Mesendoderm (in vitro differentiated cells): ENCODE data around the gene CLN6.

Experiments used
- DNase-seq: peaks from one replicate; pipeline ENCODE4 v3.0.0; 2013
- H2AK5ac ChIP-seq: 2 replicates; pipeline ENCODE4 v1.6.1; 2013; ENCODE audit warnings: low read length, inconsistent platforms
- H2BK120ac ChIP-seq: 2 replicates; pipeline ENCODE4 v1.6.1; 2013; ENCODE audit warnings: low read depth, mild to moderate bottlenecking, low read length, moderate library complexity, mixed read lengths
- H2BK15ac ChIP-seq: replicated peaks from 2 replicates; pipeline ENCODE4 v1.6.1; 2013; ENCODE audit warnings: low read depth, mild to moderate bottlenecking, moderate library complexity
- H2BK5ac ChIP-seq: 2 replicates; pipeline ENCODE4 v1.6.1; 2013; ENCODE audit warnings: low read length, inconsistent platforms
- H3K18ac ChIP-seq: 2 replicates; pipeline ENCODE4 v1.6.1; 2013; ENCODE audit warnings: mild to moderate bottlenecking, low read length, mixed read lengths
- H3K23ac ChIP-seq: one replicate; pipeline ENCODE4 v1.6.1; 2013; ENCODE audit warnings: low read length
- H3K27ac ChIP-seq: 2 replicates; pipeline ENCODE4 v1.5.1; 2013; ENCODE audit warnings: low read depth, mild to moderate bottlenecking, inconsistent platforms, low read length, moderate library complexity
- H3K27me3 ChIP-seq: 2 replicates; pipeline ENCODE4 v1.6.1; 2013; ENCODE audit warnings: low read length, control low read depth, mild to moderate bottlenecking, inconsistent platforms; ENCODE audit not compliant: insufficient read depth, poor library complexity
- H3K36me3 ChIP-seq: 2 replicates; pipeline ENCODE4 v1.6.1; 2013; ENCODE audit warnings: low read length, inconsistent platforms; ENCODE audit not compliant: control insufficient read depth, insufficient read depth
- H3K4ac ChIP-seq: one replicate; pipeline ENCODE4 v1.6.1; 2013; ENCODE audit warnings: low read depth, mild to moderate bottlenecking, low read length, moderate library complexity
- H3K4me1 ChIP-seq: 2 replicates; pipeline ENCODE4 v1.6.1; 2013; ENCODE audit warnings: low read depth, low read length, inconsistent platforms; ENCODE audit not compliant: control insufficient read depth
- H3K4me2 ChIP-seq: 2 replicates; pipeline ENCODE4 v1.6.1; 2013; ENCODE audit warnings: low read length
- H3K4me3 ChIP-seq: 2 replicates; pipeline ENCODE4 v1.5.1; 2013; ENCODE audit warnings: mild to moderate bottlenecking, low read length
- H3K56ac ChIP-seq: one replicate; pipeline ENCODE4 v1.6.1; 2013; ENCODE audit warnings: low read length
- H3K79me1 ChIP-seq: 2 replicates; pipeline ENCODE4 v1.6.1; 2013; ENCODE audit warnings: low read length, inconsistent platforms
- H3K79me2 ChIP-seq: 2 replicates; pipeline ENCODE4 v1.6.1; 2013; ENCODE audit warnings: mild to moderate bottlenecking, low read length; ENCODE audit not compliant: control insufficient read depth, insufficient read depth
- H3K9ac ChIP-seq: 2 replicates; pipeline ENCODE4 v1.6.1; 2013; ENCODE audit warnings: low read length, inconsistent platforms
- H4K5ac ChIP-seq: one replicate; pipeline ENCODE4 v1.6.1; 2013; ENCODE audit warnings: low read length
- H4K8ac ChIP-seq: one replicate; pipeline ENCODE4 v1.6.1; 2013; ENCODE audit warnings: low read depth, mild to moderate bottlenecking, control low read depth, low read length, moderate library complexity
- WGBS: extraction: QIAGEN DNeasy Blood & Tissue Kit; methylation state at CpG from one replicate; pipeline ENCODE4 v1.1.7; 2013; ENCODE audit warnings: low lambda C conversion rate, missing lambda C conversion rate; ENCODE audit not compliant: insufficient coverage; ENCODE audit errors: extremely low coverage; 5-methylcytosine and 5-hydroxymethylcytosine counted together

The CLN6 gene

GRCh38 chr15:68220967-68221366 is 8.6 kb downstream of the CLN6 start:
- no CpG with 5 or more reads among the region's 6 CpGs for WGBS
- H3K27me3 ChIP-seq: no peaks in the 10 kb centered on the region
- peaks cover 29% of the 10 kb centered on the region for H3K79me1 ChIP-seq
- H3K4me2 ChIP-seq: no peak overlapping the region
- no peak overlapping the region for H4K5ac ChIP-seq
- DNase-seq: no peak
- no peak overlapping the region for H2AK5ac ChIP-seq
- no peak overlapping the region for H2BK120ac ChIP-seq
- H3K9ac ChIP-seq: no peak overlapping the region
- no peak overlapping the region for H3K23ac ChIP-seq
- no peak overlapping the region for H3K27ac ChIP-seq
- H3K4me3 ChIP-seq: no peak overlapping the region
- H3K4me1 ChIP-seq: no peaks in the 10 kb centered on the region
- H3K4ac ChIP-seq: no peak overlapping the region
- no peaks in the 10 kb centered on the region for H3K36me3 ChIP-seq
- H2BK5ac ChIP-seq: no peak overlapping the region
- H4K8ac ChIP-seq: no peak overlapping the region
- H2BK15ac ChIP-seq: no peak overlapping the region
- peaks cover 35% of the 10 kb centered on the region for H3K79me2 ChIP-seq
- H3K18ac ChIP-seq: no peak overlapping the region
- H3K56ac ChIP-seq: no peak overlapping the region

- Histone ChIP-seq H4K5ac (no peak overlapping the region), H3K36me3 (no peaks in the 10 kb centered on the region), H3K79me1 (peaks cover 30% of the 10 kb centered on the region), H4K8ac (no peak overlapping the region), H2BK15ac (no peak overlapping the region), H3K4me1 (no peaks in the 10 kb centered on the region), H3K27ac (no peak overlapping the region), H2AK5ac (no peak overlapping the region), H3K9ac (no peak overlapping the region), H3K4ac (no peak overlapping the region), H2BK5ac (no peak overlapping the region), H3K27me3 (no peaks in the 10 kb centered on the region), H3K56ac (no peak overlapping the region), H3K23ac (no peak overlapping the region), H2BK120ac (no peak overlapping the region), H3K4me3 (no peak overlapping the region), H3K79me2 (peaks cover 35% of the 10 kb centered on the region), H3K4me2 (no peak overlapping the region), H3K18ac (no peak overlapping the region)
- DNase-seq: no peak
- WGBS: no CpG with 5 or more reads among the region's 2 CpGs
Measured at GRCh38 chr15:68220489-68220888, 9.0 kb downstream of the CLN6 start.

- H2BK15ac ChIP-seq: no peak overlapping the region
- no CpG with 5 or more reads among the region's 9 CpGs for WGBS
- no peak for DNase-seq
- no peak overlapping the region for H3K9ac ChIP-seq
- no peak overlapping the region for H2AK5ac ChIP-seq
- H2BK5ac ChIP-seq: no peak overlapping the region
- H3K27me3 ChIP-seq: no peaks in the 10 kb centered on the region
- H3K18ac ChIP-seq: no peak overlapping the region
- no peaks in the 10 kb centered on the region for H3K36me3 ChIP-seq
- H4K5ac ChIP-seq: no peak overlapping the region
- H3K23ac ChIP-seq: no peak overlapping the region
- no peak overlapping the region for H3K4me3 ChIP-seq
- no peak overlapping the region for H3K56ac ChIP-seq
- no peak overlapping the region for H3K4ac ChIP-seq
- H3K79me2 ChIP-seq: peaks cover 25% of the 10 kb centered on the region
- no peak overlapping the region for H4K8ac ChIP-seq
- H3K4me1 ChIP-seq: no peaks in the 10 kb centered on the region
- no peak overlapping the region for H2BK120ac ChIP-seq
- no peak overlapping the region for H3K27ac ChIP-seq
- no peak overlapping the region for H3K4me2 ChIP-seq
- H3K79me1 ChIP-seq: peaks cover 28% of the 10 kb centered on the region
Measured at GRCh38 chr15:68218847-68219798, 10.4 kb downstream of the CLN6 start.

GRCh38 chr15:68218331-68218730 is 11.2 kb downstream of the CLN6 start:
- H3K36me3 ChIP-seq: no peaks in the 10 kb centered on the region
- no peak overlapping the region for H2BK5ac ChIP-seq
- DNase-seq: no peak
- no peak overlapping the region for H3K23ac ChIP-seq
- H4K8ac ChIP-seq: no peak overlapping the region
- peaks cover 28% of the 10 kb centered on the region for H3K79me1 ChIP-seq
- no peak overlapping the region for H3K4me3 ChIP-seq
- H2BK15ac ChIP-seq: no peak overlapping the region
- no peak overlapping the region for H3K4ac ChIP-seq
- H3K56ac ChIP-seq: no peak overlapping the region
- H3K27me3 ChIP-seq: no peaks in the 10 kb centered on the region
- H3K9ac ChIP-seq: no peak overlapping the region
- H3K79me2 ChIP-seq: peaks cover 20% of the 10 kb centered on the region
- no peak overlapping the region for H3K27ac ChIP-seq
- H2BK120ac ChIP-seq: no peak overlapping the region
- H3K4me1 ChIP-seq: no peaks in the 10 kb centered on the region
- no CpG with 5 or more reads among the region's 8 CpGs for WGBS
- H3K18ac ChIP-seq: no peak overlapping the region
- no peak overlapping the region for H2AK5ac ChIP-seq
- H4K5ac ChIP-seq: no peak overlapping the region
- H3K4me2 ChIP-seq: no peak overlapping the region

- peaks cover 24% of the 10 kb centered on the region for H3K79me1 ChIP-seq
- no peaks in the 10 kb centered on the region for H3K4me1 ChIP-seq
- H3K36me3 ChIP-seq: no peaks in the 10 kb centered on the region
- no peak overlapping the region for H3K9ac ChIP-seq
- no peak overlapping the region for H4K5ac ChIP-seq
- no peak overlapping the region for H3K56ac ChIP-seq
- H3K4ac ChIP-seq: no peak overlapping the region
- H4K8ac ChIP-seq: no peak overlapping the region
- peaks cover 16% of the 10 kb centered on the region for H3K79me2 ChIP-seq
- no peak overlapping the region for H3K23ac ChIP-seq
- no peak for DNase-seq
- H3K4me3 ChIP-seq: no peak overlapping the region
- H3K27ac ChIP-seq: no peak overlapping the region
- H2BK5ac ChIP-seq: no peak overlapping the region
- no peak overlapping the region for H3K18ac ChIP-seq
- no CpG with 5 or more reads among the region's 4 CpGs for WGBS
- no peak overlapping the region for H2BK15ac ChIP-seq
- no peak overlapping the region for H3K4me2 ChIP-seq
- H3K27me3 ChIP-seq: no peaks in the 10 kb centered on the region
- H2AK5ac ChIP-seq: no peak overlapping the region
- H2BK120ac ChIP-seq: no peak overlapping the region
Measured at GRCh38 chr15:68217341-68217740, 12.2 kb downstream of the CLN6 start.
